GM19452 (cell line): ENCODE results near the gene PPP1R12A.
"Not testable (repeated sequence)": the region's sequence is repeated elsewhere in the genome, so short reads cannot be mapped to it uniquely, and the experiment has no call there.

Experiments used
- ATAC-seq: cut with Tn5 transposase; IDR thresholded peaks from one replicate; pipeline ENCODE4 v1.9.1; 2021; ENCODE audit not compliant: unreplicated experiment

PPP1R12A gene

GRCh38 chr12:79842630-79843029 lies 92.3 kb downstream of the PPP1R12A start:
- no peak for ATAC-seq

- ATAC-seq: no peak
Observed at GRCh38 chr12:79841878-79842265, 93.0 kb downstream of the PPP1R12A start.

DNA sequence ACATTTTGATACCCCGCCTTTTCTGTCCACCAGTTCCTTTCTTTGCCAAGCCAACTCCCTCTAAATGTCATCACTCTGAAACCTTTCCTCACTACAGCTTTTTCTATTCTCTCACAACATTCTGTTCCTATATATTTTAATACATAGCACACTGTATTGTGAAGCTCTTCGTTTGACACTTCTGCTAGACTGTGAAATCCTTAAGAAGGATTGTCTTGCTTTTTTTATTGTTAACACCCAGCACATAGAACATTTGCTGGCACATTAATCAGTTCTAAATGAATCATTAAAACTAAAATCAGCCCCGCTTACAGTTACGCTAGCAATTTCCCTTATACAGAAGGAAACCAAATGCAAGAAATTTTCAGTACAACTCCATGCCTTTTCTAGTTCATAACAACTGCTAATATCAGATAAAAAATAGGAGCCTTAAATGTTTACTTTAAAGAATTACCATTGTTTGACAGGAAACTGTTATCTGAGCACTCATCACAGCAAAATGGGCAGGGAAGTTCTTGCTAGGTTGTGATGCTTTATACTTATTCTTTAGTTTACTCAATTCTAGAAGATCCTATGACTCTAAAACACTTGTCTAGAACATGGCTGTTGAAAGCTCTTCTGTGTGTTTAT lies 93.5 kb downstream of the PPP1R12A start:
- no peak for ATAC-seq

- ATAC-seq: no peak
Observed at GRCh38 chr12:79838359-79838758, 96.5 kb downstream of the PPP1R12A start.

GRCh38 chr12:79837575-79837974 lies 97.3 kb downstream of the PPP1R12A start:
- no peak for ATAC-seq

DNA sequence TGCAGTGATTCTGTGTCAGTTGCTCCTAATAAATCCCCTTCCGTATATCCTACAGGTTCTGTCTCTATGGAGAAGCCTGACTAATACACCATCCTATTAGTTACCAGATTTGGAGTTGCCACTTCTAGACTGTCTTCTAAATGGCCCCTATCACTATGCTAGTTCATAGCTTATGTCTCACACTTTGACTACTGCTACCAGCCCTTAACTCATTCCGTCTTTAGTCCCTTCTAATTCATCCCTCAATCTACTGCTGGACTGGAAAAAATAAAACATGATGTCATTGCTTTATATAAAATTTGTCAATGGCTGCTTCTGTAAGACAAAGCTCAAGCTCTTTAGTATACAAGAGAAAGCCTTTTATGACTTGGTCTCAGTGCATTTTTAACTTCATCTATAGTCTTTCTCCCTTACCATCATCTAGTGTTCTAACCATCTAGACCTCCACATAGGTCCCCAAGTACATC lies 99.5 kb downstream of the PPP1R12A start:
- ATAC-seq: no peak

DNA sequence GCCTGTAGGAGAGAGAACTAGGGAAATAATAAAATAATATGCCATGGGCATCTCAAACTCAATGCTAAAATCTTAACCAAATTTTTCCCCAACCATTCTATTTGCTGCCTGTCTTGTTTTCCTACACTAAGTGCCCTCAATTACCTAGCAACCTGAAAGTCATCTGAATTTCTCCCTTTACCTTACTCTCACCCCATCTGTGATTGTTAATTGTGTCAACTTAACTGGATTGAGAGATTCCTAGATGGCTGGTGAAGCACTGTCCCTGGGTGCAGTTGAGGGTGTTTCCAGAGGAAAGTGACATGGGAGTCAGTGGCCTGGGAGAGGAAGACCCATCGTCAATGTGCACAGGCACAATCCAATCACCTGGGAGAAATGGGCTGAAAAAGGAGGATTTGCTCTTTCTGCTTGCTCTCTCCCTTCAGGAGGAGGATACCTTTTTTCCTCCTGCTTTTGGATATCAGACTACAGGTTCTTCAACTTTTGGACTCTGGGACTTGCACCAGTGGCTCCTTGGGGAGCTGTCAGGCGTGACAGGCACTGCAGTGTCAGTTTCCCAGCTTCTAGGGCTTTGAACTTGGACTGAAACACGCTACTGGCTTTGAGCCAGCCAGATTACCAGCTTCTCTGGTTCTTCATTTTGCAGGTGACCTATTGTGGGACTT lies 100.1 kb downstream of the PPP1R12A start:
- ATAC-seq: no peak

DNA sequence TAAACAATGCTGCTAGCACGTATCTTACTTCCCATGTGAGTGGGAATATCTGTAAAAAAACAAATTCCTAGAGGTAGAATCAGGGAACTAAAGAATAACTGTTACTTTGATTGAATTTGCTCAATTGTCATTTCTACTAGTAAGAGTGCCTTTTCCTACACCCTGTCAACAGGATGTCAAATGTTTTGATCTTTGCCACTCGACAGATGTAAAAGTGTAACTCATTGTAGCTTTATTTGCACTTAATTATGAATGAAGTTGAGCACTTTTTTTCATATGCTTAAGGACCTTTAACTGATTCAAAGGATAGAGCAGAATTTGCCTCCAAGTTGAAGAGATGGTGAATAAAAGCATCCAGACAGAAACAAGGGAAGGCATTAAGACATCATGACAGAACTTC lies 104.5 kb downstream of the PPP1R12A start:
- ATAC-seq: no peak

DNA sequence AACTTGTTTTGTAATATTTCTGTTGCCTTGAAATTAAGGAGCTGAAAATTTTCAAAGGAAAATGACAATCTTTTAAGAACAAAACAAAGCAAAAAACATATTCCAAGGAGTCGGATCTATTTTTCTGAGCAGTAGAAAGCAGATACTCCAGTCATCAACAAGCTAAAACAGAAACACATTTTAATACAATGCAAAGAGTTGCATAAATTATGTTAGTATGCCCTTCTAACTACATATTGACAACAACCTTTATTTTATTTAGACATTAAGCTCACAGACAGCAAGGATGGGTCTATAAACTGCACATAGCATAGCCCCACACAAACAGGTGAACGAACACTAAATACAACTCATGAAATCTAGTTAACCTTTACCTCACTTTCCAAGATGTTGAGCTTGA lies 106.0 kb downstream of the PPP1R12A start:
- no peak for ATAC-seq

DNA sequence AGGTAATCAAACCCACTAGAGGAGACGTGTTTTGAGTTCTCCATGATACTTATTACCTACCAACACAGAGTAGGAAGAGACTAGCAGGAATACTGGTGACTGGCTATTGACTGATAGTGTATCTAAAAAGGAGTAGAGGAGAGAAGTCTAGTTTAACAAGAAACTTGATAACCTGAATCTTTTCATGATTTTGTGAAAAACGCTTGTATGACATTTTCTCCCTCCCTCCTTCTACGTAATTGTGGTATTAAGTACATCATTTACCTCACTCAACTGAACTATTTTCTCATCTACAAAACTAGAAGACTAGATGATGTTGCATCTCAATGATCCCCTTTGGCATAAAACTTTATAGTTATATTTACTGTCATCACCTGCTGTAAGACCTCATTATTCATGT lies 107.4 kb downstream of the PPP1R12A start:
- no peak for ATAC-seq

DNA sequence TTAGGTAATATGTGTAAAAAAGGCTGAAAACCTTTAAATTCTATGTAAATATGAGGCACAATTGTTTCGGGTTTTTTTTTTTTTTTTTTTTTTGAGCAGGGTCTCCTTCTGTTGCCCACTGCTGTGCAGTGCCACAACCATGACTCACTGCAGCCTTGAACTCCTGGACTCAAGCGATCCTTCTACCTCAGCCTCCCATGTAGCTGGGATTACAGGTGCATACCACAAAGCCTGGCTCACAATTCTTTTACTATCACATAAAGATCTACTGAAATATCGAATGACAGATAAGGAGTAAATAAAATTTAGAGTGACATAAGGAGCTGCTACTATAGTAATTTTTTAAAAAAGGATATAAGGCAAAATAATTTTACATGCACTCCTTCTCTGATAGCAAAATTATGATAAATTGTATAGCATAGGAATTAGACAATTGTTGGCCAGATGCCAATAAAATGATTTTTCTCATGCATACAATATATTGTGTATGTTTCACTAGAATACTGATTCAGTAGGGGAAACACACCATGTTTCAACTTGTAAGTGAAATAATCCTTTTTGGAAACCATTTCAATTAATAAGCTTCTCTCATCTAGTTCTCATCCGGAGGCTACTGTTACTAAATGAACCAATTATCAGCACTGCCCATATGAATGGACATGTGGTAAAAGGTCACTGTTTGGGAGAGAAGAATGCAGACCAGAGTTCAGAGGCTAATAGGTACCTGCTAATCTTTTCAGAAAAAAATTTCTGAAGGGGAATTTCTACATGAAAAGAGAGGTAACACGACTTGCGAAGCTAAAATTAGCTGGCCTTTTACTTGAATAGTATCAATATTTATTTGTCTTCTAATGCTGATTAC lies 108.4 kb downstream of the PPP1R12A start:
- ATAC-seq: no peak

DNA sequence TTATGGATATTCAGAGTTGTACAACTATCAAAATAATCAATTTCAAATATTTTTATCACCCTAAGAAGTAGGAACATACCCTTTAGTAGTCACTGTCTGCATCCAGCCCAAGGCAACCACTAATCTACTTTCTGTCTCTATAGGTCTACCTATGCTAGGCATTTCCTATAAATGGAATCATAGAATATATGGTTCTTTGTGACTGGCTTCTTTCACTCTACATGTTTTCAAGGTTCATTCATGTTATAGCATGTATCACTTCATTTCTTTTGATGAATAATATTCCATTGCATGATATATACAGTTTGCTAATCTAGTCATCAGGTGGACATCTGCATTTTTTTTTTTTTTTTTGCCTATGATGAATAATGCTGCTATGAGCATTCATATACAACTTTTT lies 112.4 kb downstream of the PPP1R12A start:
- no peak for ATAC-seq

- ATAC-seq: no peak
Observed at GRCh38 chr12:79818856-79819255, 116.0 kb downstream of the PPP1R12A start.

DNA sequence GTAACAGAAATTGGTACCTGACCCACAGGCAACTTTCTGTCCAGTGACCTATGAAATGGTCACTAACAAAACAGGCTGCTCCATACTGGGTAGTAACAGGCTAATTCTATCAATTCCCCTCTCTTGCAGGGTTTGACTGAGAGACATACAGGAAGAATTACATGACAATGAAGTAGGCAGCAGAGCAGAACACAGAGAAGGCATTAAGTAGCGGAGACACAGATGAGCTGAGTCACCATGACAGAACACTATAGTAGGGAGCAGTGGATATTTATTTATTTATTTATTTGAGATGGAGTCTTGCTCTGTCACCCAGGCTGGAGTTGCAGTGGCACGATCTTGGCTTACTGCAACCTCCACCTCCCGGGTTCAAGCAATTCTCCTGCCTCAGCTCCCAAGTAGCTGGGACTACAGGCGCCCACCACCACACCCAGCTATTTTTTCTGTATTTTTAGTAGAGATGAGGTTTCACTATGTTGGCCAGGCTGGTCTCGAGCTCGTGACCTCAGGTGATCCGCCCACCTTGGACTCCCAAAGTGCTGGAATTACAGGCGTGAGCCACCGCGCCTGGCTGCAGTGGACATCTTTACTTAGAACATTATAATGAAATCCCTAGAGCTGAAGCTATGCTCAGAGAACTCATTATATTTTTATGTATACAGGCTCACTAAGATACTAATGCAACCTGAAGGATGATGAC lies 150.4 kb downstream of the PPP1R12A start:
- not testable (repeated sequence) for ATAC-seq

- ATAC-seq: no peak
Observed at GRCh38 chr12:79782172-79782900, 152.6 kb downstream of the PPP1R12A start.

DNA sequence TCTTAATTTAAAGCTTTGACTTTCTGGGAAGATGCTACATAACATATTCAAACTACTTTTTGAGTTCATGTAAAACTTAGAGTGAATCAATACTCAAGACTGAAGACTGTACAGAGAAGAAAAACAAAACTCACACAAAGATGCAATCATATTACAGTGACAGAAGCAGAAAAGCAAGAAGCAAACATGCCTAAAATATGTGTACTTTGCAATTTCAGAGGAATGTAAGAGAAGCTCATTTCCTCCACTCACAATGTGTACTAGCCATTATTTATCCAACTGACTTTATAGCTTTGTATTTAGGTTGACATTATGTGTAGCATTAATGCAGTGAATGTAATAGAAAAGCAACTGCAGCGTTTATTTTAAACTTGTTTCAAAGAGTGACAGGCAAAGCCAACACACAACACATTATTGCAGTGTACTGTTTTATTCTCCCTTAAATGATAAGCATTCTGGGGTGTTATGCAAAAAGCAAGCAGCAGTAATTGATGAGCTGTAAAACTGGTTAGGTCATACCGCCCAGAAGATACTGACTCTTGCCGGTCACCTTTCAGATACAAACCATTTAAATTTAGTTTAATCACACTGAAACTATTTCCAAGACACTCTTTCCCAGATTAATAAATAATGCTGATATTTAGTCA lies 156.0 kb downstream of the PPP1R12A start:
- ATAC-seq: no peak

DNA sequence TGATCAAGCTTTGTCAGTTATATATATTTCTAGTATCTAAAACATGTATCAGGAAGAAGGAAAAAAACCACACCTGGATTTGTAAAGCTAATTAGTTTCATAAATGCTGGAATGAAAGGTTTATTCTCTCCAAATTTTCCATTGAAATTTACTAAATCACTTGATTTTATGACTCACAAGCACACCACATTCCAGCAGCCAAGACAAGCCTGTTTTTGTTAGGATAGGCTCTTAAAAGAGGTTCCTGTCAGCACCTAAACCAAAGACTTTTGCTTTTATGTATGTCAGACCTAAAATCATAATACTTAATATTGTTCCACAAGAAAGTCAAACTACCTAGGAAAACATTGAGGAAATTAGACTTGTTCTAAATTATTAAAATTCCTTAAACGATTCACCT lies 158.8 kb downstream of the PPP1R12A start:
- no peak for ATAC-seq

GRCh38 chr12:79775355-79776027 lies 159.4 kb downstream of the PPP1R12A start:
- ATAC-seq: no peak

GRCh38 chr12:79773896-79774295 lies 161.0 kb downstream of the PPP1R12A start:
- ATAC-seq: no peak
